Inflammatory macrophage (primary cell): Measurements from ENCODE around the gene BANF1.
"Not testable (repeated sequence)": the region's sequence is repeated elsewhere in the genome, so short reads cannot be mapped to it uniquely, and the experiment has no call there.

ENCODE experiments used
- DNase-seq, 2 donors: peaks; one replicate each; pipeline ENCODE4 v3.0.0-alpha.2; 2020 to 2022

Gene BANF1

DNA sequence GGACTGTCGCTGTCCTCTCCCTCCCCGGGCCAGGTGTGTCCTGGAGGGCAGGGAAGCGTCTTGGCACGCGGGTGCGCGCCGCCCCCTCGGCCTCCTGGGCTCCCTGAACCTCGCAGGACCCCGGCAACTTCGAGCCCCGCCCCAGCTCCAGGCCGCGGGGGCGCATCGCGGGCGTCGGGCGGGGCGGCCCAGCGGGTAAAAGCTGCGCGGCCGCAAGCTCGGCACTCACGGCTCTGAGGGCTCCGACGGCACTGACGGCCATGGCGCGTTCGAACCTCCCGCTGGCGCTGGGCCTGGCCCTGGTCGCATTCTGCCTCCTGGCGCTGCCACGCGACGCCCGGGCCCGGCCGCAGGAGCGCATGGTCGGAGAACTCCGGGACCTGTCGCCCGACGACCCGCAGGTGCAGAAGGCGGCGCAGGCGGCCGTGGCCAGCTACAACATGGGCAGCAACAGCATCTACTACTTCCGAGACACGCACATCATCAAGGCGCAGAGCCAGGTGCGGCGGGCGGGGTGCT, 9.5 kb downstream of the BANF1 start, which contains the start of gene CST6:
Gene CST6, plus strand, starts transcription at position 224 of the 519 bp plus-strand sequence. Its CDS starts 37 bp downstream, at position 261.
- DNase-seq: no peak

DNA sequence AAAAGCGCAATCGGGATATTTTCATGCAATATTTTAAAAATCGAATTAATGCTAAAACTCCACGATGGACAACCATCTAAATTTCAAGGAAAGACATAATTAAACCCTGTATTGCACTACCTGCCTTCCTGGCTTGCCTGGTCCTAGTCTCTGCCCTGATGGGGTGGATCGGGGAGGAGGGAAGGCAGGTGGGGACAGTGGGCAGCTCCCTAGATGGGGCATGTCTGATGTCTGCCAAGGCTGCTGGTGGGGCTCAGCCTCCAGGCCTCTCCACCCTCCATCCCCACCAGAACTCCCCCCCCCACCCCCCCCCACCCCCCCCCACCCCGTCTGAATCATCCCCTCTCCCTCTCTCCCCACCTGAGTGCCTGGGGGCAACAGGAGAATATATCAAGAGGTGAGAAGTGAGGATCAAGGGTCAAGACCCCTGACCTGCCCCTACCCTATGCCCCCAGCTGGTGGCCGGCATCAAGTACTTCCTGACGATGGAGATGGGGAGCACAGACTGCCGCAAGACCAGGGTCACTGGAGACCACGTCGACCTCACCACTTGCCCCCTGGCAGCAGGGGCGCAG, 10.2 kb downstream of the BANF1 start:
- no peak for DNase-seq

DNA sequence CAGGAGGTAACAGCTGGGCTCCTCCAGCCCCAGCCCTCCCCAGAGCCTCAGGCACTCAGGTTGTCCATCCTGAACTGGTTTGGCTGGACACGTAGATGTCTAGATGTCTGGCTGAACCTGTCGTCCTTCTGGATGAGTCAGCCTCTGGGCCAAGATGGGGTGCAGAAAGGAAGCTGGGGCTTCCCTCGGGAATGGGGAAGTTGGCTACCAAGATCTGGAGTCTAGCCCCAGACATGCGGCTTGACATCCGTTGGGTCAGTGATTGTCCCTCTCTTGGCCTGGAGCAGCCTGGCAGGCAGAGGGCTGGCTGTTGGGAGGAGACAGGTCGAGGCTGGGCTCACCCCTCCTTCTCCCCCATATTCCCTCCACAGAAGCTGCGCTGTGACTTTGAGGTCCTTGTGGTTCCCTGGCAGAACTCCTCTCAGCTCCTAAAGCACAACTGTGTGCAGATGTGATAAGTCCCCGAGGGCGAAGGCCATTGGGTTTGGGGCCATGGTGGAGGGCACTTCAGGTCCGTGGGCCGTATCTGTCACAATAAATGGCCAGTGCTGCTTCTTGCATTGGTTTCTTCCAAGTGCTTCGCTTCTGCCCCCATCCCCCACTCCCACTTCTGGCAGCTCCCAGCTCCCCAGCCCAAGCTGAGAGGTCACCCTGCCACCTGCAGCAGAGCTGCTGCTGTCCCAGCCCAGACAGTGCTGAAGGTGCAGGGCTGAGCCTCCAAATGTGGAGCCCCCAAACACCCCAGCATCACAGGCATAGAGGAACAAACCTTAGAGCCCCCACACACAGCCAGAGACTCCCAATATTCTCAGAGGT, 10.9 kb downstream of the BANF1 start:
- peak; percentile 74 to 81 for DNase-seq

GRCh38 chr11:66013762-66014100, 11.4 kb downstream of the BANF1 start:
- DNase-seq: no peak

- peak in 1 of 2 donors; percentile 15 for DNase-seq
Measured at GRCh38 chr11:66014804-66015453, 12.6 kb downstream of the BANF1 start.

DNA sequence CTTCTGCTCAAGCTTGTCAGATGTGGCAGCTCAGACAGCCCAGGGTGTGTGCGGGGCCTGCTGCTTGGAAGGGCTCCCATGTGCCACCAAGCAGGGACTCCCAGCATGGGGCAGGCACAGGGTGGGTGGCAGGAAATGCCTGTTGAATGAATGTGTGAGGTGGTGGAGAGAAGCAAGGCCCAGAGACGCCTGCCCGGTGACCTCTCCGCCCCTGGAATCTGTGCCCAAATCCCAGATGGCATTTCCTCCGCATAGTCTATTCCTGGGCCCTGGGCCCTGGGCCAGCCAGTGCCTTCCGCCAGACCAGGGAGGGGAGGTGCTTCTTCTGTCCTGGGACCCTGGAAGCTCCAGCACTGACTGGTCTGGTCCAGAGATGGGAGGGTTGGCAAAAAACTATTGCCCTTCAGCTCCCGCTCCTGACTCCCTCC, 13.2 kb downstream of the BANF1 start:
- DNase-seq: no peak

- no peak for DNase-seq
Measured at GRCh38 chr11:66015936-66016792, 13.9 kb downstream of the BANF1 start.

DNA sequence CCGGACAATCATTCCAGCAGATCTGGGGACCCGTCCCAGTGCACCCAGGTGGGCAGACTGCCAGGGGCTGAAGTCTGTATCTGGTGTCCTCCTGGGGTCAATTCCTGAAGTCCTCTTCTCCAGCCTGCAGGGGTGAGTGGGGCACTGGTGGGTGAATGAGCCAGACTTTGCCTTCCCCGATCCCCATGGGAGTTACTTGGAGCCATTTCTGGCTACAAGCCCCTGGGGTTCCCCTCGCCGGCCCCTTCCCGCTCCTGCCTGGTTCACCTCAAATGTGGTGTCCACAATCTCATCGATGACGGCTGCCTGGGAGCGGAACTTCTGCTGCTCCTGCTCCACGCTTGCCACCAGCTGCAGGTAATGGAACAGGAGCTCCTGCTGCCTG, 14.5 kb downstream of the BANF1 start:
- no peak for DNase-seq

GRCh38 chr11:66017321-66017720, 15.0 kb downstream of the BANF1 start:
- no peak for DNase-seq

DNA sequence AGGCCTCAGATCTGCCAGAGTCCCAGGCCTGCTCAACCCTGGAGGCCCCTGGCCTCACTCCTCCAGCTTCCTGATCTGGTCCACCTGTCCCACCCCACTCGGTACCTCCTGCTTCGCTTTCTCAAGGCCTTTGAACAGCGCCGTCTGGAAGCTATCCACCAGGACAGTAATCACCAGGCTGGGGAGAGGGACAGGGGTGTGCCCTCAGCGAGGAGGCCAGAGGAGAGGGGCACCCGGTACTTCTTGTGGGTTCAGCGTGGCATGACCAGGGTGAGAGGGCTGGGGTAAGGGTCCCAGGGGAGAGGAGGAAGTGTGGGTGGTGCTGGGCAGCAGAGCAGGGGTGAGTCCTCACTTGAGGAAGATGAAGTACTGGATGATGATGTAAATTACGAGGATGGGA, 17.9 kb downstream of the BANF1 start:
- peak in 1 of 2 donors; percentile 23 for DNase-seq

GRCh38 chr11:66020618-66021357, 18.5 kb downstream of the BANF1 start:
- peak; percentile 76 to 89 for DNase-seq

GRCh38 chr11:66022401-66023185, 20.3 kb downstream of the BANF1 start:
- DNase-seq: peak; percentile 71 to 76

DNA sequence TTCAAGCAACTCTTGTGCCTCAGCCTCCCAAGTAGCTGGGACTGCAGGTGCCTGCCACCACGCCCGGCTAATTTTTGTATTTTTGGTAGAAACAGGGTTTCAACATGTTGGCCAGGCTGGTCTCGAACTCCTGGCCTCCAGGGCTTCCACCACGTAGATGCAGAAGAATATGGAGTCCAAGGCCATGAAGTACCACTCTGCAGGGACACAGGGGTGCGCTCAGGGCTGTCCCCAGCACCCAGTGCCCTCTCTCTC, 20.8 kb downstream of the BANF1 start:
- DNase-seq: not testable (repeated sequence)

DNA sequence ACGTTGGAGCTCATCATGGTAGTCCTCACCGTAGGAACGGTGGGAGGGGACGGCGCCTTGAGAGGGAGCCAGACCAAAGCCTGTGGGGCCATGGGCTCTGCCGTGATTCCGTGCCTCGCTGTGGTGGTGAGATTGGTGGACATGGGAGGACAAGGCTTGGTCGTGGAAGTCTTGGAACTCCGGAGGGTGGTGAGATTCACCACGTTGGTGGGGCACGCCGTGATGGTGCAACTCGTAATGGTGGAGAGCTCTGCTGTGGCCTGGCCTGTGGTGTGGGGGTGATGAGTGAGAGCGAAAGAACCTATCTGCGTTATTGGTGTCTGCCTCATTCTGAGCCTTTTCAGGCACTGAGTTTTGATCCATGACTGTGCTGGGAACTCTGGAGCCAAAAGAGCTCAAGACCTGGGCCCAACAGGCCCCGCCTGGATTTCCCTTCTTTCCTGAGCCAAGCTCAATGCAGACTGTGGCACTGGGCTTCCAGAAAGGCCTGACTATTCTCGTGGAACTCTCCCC, 23.8 kb downstream of the BANF1 start, which contains the start of gene CATSPER1:
Gene CATSPER1, minus strand, starts transcription at position 463 of the 513 bp plus-strand sequence. Its CDS starts 100 bp downstream, at position 363.
- no peak for DNase-seq

GRCh38 chr11:66032957-66033735, 30.8 kb downstream of the BANF1 start:
- no peak for DNase-seq

- no peak for DNase-seq
Measured at GRCh38 chr11:66035653-66036333, 33.5 kb downstream of the BANF1 start.

- DNase-seq: no peak
Measured at GRCh38 chr11:66036334-66036710, 34.0 kb downstream of the BANF1 start.

- no peak for DNase-seq
Measured at GRCh38 chr11:66037327-66037726, 35.0 kb downstream of the BANF1 start.

- no peak for DNase-seq
Measured at GRCh38 chr11:66039765-66040164, 37.5 kb downstream of the BANF1 start.
